Parathyroid adenoma (tissue), 2 donors: Measurements from ENCODE around the gene PHF1.

Source experiments
- H2AFZ ChIP-seq: fragments of 300-600 bp; sonication (generic); one replicate; pipeline ENCODE4 v1.7.0; 2017; ENCODE audit warnings: antibody characterized with exemption, mild to moderate bottlenecking
- H3K27ac ChIP-seq: fragments of 300-600 bp; sonication (generic); one replicate; pipeline ENCODE4 v1.7.0; 2017
- H3K27me3 ChIP-seq: fragments of 300-600 bp; sonication (generic); one replicate; pipeline ENCODE4 v1.7.0; 2017; ENCODE audit warnings: low read length; ENCODE audit not compliant: control insufficient read depth, insufficient read depth
- H3K36me3 ChIP-seq: fragments of 300-600 bp; sonication (generic); one replicate; pipeline ENCODE4 v1.7.0; 2017; ENCODE audit warnings: low read length; ENCODE audit not compliant: control insufficient read depth, insufficient read depth
- H3K4me1 ChIP-seq: fragments of 300-600 bp; sonication (generic); one replicate; pipeline ENCODE4 v1.7.0; 2017; ENCODE audit warnings: control low read depth
- H3K4me2 ChIP-seq: fragments of 300-600 bp; sonication (generic); one replicate; pipeline ENCODE4 v1.7.0; 2017; ENCODE audit warnings: low read length
- H3K4me3 ChIP-seq: fragments of 300-600 bp; sonication (generic); one replicate; pipeline ENCODE4 v1.7.0; 2017; ENCODE audit warnings: low read depth, low read length
- H3K79me2 ChIP-seq: fragments of 300-600 bp; sonication (generic); one replicate; pipeline ENCODE4 v1.7.0; 2017; ENCODE audit warnings: control low read depth
- H3K9ac ChIP-seq: fragments of 300-600 bp; sonication (generic); one replicate; pipeline ENCODE4 v1.7.0; 2017; ENCODE audit warnings: mild to moderate bottlenecking
- H3K9me3 ChIP-seq: fragments of 300-600 bp; sonication (generic); one replicate; pipeline ENCODE4 v1.7.0; 2017; ENCODE audit warnings: low read length; ENCODE audit not compliant: control insufficient read depth
- TF ChIP-seq, protein P1 (sequence below): fragments of 300-600 bp; sonication (generic); IDR thresholded peaks from one replicate; pipeline ENCODE4 v1.7.0; 2017; ENCODE audit warnings: antibody characterized with exemption, mild to moderate bottlenecking
- donor health status: primary hyperparathyroidism.

The PHF1 gene

DNA sequence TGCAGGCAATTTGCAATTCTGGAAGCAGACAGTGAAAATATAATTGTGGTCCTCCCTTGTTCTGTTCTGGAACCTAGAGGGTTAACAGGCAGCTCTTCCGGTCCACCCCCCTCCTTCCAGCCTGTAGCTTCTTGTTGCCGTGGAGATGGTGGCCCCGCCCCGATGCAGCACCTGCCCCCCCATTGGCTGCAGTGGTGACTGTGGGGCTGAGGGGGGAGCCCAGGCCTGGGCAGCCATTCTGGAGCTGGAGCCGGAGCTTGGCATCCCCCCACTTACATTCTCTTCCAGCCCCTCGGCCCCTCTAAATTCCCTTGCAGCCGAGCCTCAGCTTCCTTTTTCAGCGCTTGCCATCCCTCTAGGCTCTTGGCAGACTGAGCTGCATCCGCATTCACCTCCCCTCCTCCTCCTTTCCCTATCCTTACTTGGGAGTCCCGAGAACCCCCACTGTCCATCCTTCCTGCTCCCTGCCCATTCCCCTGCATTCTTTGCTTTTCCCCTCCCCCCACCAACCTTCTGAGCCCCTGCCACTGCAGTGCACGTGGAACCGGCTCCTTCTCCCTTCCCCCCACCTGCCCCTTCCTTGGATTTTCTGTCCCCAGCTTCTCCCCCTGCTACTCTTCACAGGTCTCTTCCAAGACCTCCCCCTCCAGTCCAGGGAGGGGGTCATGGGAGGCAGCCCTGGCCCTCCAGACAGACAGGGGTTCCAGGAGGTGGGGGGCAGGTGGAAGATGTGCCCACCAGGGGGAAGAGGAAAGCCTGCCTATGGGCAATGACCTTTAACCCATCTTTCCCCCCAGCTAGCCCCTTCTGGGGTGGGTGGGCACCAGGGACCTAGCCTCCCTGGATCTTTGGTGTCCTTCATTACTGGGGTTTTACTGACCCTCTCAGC lies 20.4 kb downstream of the PHF1 start:
- TF ChIP-seq, protein P1, sequence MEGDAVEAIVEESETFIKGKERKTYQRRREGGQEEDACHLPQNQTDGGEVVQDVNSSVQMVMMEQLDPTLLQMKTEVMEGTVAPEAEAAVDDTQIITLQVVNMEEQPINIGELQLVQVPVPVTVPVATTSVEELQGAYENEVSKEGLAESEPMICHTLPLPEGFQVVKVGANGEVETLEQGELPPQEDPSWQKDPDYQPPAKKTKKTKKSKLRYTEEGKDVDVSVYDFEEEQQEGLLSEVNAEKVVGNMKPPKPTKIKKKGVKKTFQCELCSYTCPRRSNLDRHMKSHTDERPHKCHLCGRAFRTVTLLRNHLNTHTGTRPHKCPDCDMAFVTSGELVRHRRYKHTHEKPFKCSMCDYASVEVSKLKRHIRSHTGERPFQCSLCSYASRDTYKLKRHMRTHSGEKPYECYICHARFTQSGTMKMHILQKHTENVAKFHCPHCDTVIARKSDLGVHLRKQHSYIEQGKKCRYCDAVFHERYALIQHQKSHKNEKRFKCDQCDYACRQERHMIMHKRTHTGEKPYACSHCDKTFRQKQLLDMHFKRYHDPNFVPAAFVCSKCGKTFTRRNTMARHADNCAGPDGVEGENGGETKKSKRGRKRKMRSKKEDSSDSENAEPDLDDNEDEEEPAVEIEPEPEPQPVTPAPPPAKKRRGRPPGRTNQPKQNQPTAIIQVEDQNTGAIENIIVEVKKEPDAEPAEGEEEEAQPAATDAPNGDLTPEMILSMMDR, result no peak
- no peak overlapping the region for H3K4me3 ChIP-seq
- H3K4me1 ChIP-seq, result peaks cover 11% of the 10 kb centered on the region
- no peak overlapping the region for H3K27ac ChIP-seq
- H3K27me3 ChIP-seq, result no peaks in the 10 kb centered on the region
- no peak overlapping the region for H2AFZ ChIP-seq
- H3K9me3 ChIP-seq, result no peaks in the 10 kb centered on the region
- no peak overlapping the region for H3K4me2 ChIP-seq
- no peaks in the 10 kb centered on the region for H3K36me3 ChIP-seq
- no peak overlapping the region for H3K9ac ChIP-seq
- H3K79me2 ChIP-seq, result peaks cover 5% of the 10 kb centered on the region

DNA sequence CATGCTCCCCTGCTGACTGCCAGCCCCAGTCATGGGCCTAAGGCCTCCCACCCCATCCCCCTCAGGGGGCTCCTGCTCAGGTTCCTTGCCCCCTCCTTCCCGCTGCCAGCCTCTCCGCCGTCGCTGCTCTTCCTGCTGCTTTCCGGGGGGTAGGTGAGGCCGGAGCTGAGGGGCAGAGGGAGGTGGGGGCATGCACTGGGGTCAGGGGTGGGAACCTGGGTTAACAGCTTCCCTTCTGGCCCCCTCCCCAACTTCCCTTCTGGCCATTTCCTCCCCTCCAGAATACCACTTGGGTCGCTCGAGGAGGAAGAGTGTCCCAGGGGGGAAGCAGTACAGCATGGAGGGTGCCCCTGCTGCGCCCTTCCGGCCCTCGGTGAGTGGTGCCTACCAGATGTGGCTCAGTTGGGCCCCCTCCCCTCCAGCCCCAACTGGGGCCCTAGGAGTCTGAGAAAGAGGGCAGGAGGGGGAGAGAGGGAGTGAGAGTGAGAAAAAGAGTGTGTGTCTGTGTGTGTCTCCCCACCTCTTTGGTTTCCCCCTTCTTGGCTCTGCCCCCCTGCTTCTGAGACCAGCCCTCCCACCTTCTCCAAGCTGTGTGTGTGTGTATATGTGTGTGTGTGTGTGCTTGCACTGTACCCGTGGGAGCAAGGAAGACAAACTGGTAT lies 21.2 kb downstream of the PHF1 start:
- H3K4me1 ChIP-seq, result peaks cover 10% of the 10 kb centered on the region
- no peaks in the 10 kb centered on the region for H3K27me3 ChIP-seq
- TF ChIP-seq, protein P1, result no peak
- H3K79me2 ChIP-seq, result peaks cover 5% of the 10 kb centered on the region
- H3K4me3 ChIP-seq, result no peak overlapping the region
- no peak overlapping the region for H3K9ac ChIP-seq
- no peaks in the 10 kb centered on the region for H3K9me3 ChIP-seq
- no peaks in the 10 kb centered on the region for H3K36me3 ChIP-seq
- H3K27ac ChIP-seq, result no peak overlapping the region
- H3K4me2 ChIP-seq, result no peak overlapping the region
- no peak overlapping the region for H2AFZ ChIP-seq

DNA sequence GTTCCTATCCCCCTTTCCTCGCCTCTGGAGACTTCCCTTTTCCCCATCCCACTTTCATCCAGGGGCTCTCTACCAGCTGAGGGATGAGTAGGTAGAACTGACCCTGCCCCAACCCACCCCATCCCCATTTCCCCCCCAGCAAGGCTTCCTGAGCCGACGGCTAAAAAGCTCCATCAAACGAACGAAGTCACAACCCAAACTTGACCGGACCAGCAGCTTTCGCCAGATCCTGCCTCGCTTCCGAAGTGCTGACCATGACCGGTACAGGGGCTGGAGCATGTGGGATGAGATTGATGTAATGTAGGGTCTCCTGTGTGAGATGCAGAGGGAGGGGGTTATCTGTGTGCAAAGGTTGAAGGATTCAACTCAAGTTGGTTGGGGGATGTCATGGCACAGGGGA lies 21.7 kb downstream of the PHF1 start:
- Histone ChIP-seq H3K4me1 (peaks cover 6% of the 10 kb centered on the region), H3K27ac (no peak overlapping the region), H3K9ac (no peak overlapping the region)

DNA sequence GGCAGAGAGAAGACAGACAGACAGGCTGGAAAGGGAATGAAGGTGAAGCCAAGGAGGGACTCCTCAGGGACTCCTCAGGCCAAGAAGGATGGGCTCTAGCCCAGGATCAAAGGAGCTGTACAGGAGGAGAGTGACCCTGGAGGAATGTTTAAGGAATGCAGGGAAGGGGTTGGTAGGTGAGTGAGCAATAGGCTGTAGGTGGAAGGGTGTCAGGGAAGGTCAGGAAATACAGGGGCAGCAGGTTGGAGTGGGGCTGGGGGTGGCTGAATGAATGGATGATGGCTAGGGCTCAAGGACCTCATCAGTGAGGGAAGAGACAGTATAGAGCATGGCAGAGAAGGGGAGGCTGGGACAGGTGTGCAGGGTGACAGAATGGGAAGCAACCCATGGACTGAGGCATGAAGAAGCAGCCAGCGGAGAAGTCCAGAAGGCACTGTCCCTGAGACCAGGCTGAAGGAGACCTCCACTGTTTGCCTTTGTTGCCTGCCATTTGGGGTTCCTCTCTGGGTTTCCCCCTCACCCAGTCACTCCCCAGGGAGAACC lies 22.3 kb downstream of the PHF1 start:
- Histone ChIP-seq H3K27me3 (no peaks in the 10 kb centered on the region), H2AFZ (no peak overlapping the region), H3K79me2 (no peaks in the 10 kb centered on the region), H3K27ac (no peak overlapping the region), H3K4me2 (no peak overlapping the region), H3K36me3 (no peaks in the 10 kb centered on the region), H3K4me3 (no peak overlapping the region), H3K4me1 (peaks cover 6% of the 10 kb centered on the region), H3K9me3 (no peaks in the 10 kb centered on the region), H3K9ac (no peak overlapping the region)
- TF ChIP-seq, protein P1, result no peak

More for the DNA sequence above, 21.7 kb downstream of the PHF1 start:
- Histone ChIP-seq H3K4me2 (no peak overlapping the region), H3K4me3 (no peak overlapping the region), H3K9me3 (no peaks in the 10 kb centered on the region), H3K36me3 (no peaks in the 10 kb centered on the region), H3K27me3 (no peaks in the 10 kb centered on the region), H2AFZ (no peak overlapping the region), H3K79me2 (no peaks in the 10 kb centered on the region)
- TF ChIP-seq, protein P1, result no peak
